NCI-H2196 treated with DMSO at 0.1 percent for 48 hours (cell line): ENCODE results near the gene TFCP2L1.

Experiments
- DNase-seq: peaks from one replicate; lab custom pipeline; 2025; ENCODE audit not compliant: unreplicated experiment; lab: John Stamatoyannopoulos, UW

The TFCP2L1 gene

GRCh38 chr2:121243821-121244460, 41.1 kb downstream of the TFCP2L1 start:
- no peak for DNase-seq

DNA sequence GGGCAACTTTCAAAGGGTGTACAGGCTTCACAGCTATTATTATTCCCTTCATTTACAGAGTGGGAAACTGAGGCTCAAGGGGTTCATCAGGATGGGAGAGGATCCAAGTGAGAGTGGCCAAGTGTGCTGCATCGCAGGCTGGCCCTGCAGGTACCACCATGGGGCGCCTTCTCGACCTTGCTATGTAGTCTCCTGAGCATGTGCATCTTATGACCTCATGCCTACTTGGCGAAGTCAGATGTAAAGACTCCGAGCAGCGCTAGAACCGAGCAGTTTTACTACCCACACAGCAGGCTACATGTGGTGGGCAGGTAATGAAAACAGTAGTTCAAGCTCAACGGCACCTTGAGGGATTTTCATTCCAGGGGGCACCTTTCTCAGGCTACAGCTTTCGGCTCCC, 42.0 kb downstream of the TFCP2L1 start:
- no peak for DNase-seq

- no peak for DNase-seq
Observed at GRCh38 chr2:121242175-121242875, 42.7 kb downstream of the TFCP2L1 start.

GRCh38 chr2:121241466-121241865, 43.5 kb downstream of the TFCP2L1 start:
- DNase-seq = no peak

DNA sequence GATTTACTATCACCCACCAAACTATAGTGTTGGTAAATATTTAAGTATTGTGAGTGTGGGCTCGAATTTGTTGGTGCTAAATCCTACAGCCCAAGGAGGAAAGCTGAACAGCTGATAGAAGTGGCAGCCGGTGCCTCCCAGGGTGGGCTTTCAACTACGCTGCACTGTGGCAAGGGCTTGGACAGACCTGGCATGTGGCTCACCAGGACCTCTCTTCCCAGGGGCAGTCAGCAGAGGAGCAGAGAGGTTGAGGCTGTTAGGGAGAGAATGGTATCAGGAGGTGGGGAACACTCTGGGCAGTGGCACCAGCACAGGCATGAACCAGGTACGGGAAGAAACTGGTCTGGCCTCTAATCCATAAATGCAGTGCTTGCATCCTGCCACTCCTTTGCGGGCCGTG, 44.6 kb downstream of the TFCP2L1 start:
- DNase-seq = no peak

- DNase-seq = no peak
Observed at GRCh38 chr2:121239969-121240368, 45.0 kb downstream of the TFCP2L1 start.

DNA sequence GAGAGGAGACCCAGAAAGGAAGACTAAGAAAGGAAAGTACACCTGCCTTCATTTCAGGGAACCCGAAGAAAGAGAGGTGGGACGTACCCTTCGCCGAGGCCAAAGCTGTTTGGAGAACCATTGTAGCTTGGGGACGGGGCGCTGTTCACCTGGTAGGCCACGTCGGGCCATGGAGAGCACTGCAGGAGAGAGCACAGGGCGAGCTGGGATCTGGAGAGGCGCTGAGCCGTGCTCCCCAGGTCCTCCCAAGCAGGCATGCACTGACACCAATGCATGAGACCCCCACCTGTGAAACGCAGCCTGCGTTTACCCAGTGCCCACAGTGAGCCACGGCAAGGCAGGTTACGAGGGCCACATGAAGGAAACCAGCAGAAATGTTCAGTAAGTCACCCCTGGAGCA, 45.5 kb downstream of the TFCP2L1 start:
- no peak for DNase-seq

DNA sequence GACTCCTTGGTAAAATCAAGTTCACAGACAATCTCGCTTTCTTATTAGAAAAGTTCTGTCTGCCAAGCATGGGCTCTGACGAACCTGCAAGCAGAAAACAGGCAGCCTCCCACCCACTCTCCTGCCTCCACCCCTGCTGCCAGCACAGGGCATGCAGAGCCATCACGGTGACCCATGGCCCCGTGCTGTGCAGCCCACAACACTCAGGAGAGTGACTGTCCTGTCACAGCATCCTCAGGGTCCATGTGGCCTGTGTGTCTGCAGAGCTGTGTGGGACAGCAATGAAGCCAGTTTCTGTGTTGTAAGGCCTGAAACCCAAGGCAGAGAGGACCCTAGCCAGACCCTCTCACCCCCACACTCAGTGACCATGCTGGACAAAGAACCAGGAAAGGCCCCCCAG, 46.2 kb downstream of the TFCP2L1 start:
- DNase-seq = no peak

- DNase-seq = no peak
Observed at GRCh38 chr2:121237980-121238665, 46.9 kb downstream of the TFCP2L1 start.

- DNase-seq = no peak
Observed at GRCh38 chr2:121237336-121237979, 47.5 kb downstream of the TFCP2L1 start.

- no peak for DNase-seq
Observed at GRCh38 chr2:121236650-121237180, 48.3 kb downstream of the TFCP2L1 start.

DNA sequence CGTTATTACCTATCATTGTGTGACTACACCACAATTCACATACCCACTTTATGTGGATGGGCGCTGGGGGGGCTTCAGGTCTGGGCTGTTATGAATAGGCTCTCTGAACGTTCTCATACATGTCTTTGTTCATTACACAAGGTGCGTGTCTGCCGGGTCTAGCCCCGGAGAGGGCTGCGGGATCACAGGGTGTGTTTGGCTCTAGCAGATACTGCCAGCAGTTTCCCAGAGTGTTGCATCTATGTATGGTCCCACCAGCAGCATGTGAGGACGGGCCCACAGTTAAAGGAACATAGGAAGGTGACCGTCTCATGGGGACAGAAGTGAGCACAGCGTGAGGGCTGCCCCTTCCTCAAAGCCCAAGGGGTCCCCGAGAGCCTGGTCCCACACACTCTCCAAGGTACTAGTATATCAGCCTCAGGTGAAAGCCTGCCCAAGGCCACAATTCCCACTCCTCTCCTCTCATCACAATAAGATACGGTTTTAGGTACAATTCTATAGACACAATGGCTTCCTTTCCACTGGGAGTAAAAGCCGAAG, 48.8 kb downstream of the TFCP2L1 start:
- DNase-seq = no peak

- DNase-seq = no peak
Observed at GRCh38 chr2:121235542-121235941, 49.5 kb downstream of the TFCP2L1 start.

- DNase-seq = no peak
Observed at GRCh38 chr2:121234791-121235190, 50.2 kb downstream of the TFCP2L1 start.

DNA sequence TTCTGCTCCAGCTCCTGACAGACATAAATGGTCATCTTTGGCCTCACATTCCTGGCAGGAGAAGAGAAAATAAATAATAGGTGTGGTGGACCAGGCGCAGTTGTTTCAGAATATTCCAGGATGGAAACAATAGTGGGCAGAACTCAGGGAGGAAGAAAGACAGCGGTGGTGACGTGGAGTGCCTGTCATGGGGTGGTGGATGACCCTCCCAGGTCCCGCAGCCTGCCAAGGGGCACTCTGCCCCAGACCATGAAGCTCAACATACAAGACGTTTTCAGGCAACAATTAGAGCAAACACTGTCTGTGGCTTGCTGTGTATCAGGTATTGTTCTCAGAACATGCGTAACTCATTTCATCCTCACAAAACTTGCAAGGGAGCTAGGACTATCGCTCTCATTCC, 50.9 kb downstream of the TFCP2L1 start:
- no peak for DNase-seq

DNA sequence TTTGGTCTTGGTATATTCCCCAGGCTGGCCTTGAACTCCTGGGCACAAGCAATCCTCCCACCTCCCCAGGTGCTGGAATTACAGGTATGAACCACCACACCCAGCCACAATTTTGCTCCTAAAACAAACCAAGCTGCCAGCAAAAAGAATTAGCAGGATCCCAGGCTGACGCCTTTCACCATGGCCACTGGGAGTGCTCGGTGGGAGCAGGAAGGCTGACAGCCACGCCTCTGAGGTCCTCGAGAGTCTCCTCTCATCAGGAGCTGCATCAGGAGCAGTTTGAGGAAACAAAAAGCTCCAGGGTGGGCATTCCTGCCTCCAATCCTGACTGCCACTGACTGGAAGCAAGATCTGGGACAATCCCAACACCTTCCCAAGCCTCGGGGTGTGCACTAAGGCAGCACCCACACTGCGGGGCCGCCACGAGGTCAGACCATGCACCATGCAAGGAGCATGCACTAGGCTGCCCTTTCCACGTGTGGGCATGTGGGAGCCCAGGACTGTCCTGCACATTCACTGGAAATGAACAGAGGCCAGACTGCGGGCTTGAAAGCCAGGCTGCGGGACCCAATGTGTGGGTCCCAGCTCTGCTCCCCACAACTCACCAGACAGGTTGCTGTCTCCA, 51.4 kb downstream of the TFCP2L1 start:
- no peak for DNase-seq

GRCh38 chr2:121232626-121233265, 52.3 kb downstream of the TFCP2L1 start:
- no peak for DNase-seq

GRCh38 chr2:121231385-121232000, 53.5 kb downstream of the TFCP2L1 start:
- no peak for DNase-seq

DNA sequence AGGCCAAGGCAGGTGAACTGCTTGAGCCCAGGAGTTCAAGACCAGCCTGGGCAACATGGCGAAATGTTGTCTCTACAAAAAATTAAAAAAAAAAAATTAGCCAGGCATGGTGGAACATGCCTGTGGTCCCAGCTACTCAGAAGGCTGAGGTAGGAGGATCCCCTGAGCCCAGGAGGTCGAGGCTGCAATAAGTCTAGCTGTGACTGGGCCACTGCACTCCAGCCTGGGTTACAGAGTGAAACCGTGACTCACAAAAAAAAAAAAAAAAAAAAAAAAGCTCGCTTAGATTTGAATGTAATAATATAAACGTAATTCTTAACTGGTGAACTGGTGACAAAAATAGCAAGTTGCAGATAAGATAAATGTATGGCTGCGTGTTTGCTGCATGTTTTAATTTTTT, 56.5 kb downstream of the TFCP2L1 start:
- DNase-seq = no peak
